Ovary (tissue), 9 donors: ENCODE measurements around the gene VAPB. TPM values are rescaled to one million over a fixed set of nuclear protein-coding genes. Genes with fewer than 3 reads are reported as not detected.

Experiments
- DNase-seq, 5 donors: peaks; one replicate each; pipeline ENCODE4 v3.0.0-alpha.2; 2019 to 2020
- H3K27ac ChIP-seq, 2 donors: fragments of 200-600 bp; one replicate each; pipeline versions ENCODE4 v1.5.1 to v1.8.0; 2019 to 2022
- H3K27me3 ChIP-seq: fragments of 200-600 bp; one replicate; pipeline ENCODE4 v1.8.0; 2022
- H3K36me3 ChIP-seq: fragments of 200-600 bp; sonication (generic); one replicate; pipeline ENCODE4 v1.5.1; 2019
- H3K4me1 ChIP-seq: one replicate; pipeline ENCODE4 v1.8.1; 2013; ENCODE audit warnings: mild to moderate bottlenecking, moderate library complexity; ENCODE audit not compliant: insufficient read depth
- H3K4me3 ChIP-seq: fragments of 200-600 bp; sonication (generic); one replicate; pipeline ENCODE4 v1.5.1; 2017
- H3K9me3 ChIP-seq, 2 donors: fragments of 200-600 bp in 1 of 2; sonication (generic) in 1 of 2; one replicate each; pipeline versions ENCODE4 v1.5.1 to v1.8.1; 2013 to 2019; ENCODE audit warnings: mild to moderate bottlenecking in 1 of 2, moderate library complexity in 1 of 2
- CTCF ChIP-seq, 3 donors: fragments of 450-650 bp in 2 of 3; fragments of 200-600 bp in 1 of 3; IDR thresholded peaks; one replicate each; pipeline versions ENCODE4 v1.5.1 to v1.8.0; 2016 to 2022; ENCODE audit warnings: antibody characterized with exemption in 3 of 3, mild to moderate bottlenecking in 1 of 3
- EP300 ChIP-seq: sonication (generic); formaldehyde crosslinking; IDR thresholded peaks from one replicate; pipeline ENCODE4 v1.6.1; 2017; ENCODE audit warnings: antibody characterized with exemption
- POLR2A ChIP-seq: fragments of 450-650 bp; IDR thresholded peaks from one replicate; pipeline ENCODE4 v1.6.1; 2017; ENCODE audit warnings: antibody characterized with exemption, mild to moderate bottlenecking, moderate library complexity
- WGBS, 3 donors: extraction: QIAGEN DNeasy Blood & Tissue Kit in 1 of 3; methylation state at CpG; one replicate each; pipeline versions ENCODE4 v1.1.5 to v1.1.7; 2013 to 2017; 5-methylcytosine and 5-hydroxymethylcytosine counted together
- intact Hi-C, 4 donors: fragments of 100-400 bp; cut with DNase I; formaldehyde crosslinking; loops; one replicate each; pipeline versions ENCODE4 v1.11.0 to v1.15.1; 2022 to 2023
- polyA plus RNA-seq, 2 donors: library from polyadenylated mRNA; stranded (reverse); fragments of 200-250 nt in 1 of 2; fragments of 350-450 nt in 1 of 2; fragmentation: Illumina TruSeq in 1 of 2; extraction: RNeasy Lipid Tissue Mini Kit (QIAGEN cat#74804) in 1 of 2; gene quantifications; one replicate each; pipeline ENCODE4 v1.2.3, GENCODE V29; 2013 to 2014
- total RNA-seq, 7 donors: library from RNA; depleted of rRNA in 2 of 7; stranded (reverse); fragments of >200 nt in 2 of 7; fragmentation: NEBNext Ultra II Directional in 3 of 7; extraction: Animal tissue kit (Norgen Biotek cat#: 25700) in 3 of 7; gene quantifications; one replicate each; pipeline versions ENCODE4 v1.1.0 to v1.2.4, GENCODE V29; 2016 to 2023
- donor health status: DM: no; HTN: no; CAD: no; lungs with moderate emphysema.
- donor health status: DM: no; HTN: no; CAD: no.
- donor health status: Bipolar disorder and iron deficiency.
- donor health status: DM: yes; HTN: yes; CAD: no.
- donor health status: DM: no; HTN: no; CAD: no.
- donor health status: DM: yes; HTN: yes; CAD: no.

Gene VAPB
- total and polyA plus RNA-seq, 9 donors, result 11.8 to 81.6 (median 47.5) TPM

DNA sequence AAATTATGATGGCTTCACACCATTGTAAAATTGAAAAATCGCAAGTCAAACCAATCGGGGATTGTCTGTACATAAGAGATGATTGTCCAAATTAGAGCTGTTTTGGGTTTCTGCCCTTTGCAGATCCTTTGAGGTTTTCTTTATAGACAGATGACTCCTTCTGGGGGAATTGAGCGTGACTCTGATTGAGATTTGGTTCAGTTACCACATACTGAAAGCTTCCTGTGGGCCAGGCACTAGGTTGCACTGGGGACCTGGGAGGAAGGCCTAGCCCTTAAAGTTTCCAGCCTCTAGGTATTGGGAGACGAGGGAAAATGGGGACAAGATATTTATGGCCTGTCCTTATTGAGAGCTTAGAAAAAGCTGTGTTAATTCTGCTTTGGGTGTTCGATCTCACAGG lies 9.2 kb downstream of the VAPB start:
- intact Hi-C loops, result no loop called here
- WGBS, 3 donors, result 85 to 92% (median 90%) methylated on average over 5 of the region's 5 CpGs

DNA sequence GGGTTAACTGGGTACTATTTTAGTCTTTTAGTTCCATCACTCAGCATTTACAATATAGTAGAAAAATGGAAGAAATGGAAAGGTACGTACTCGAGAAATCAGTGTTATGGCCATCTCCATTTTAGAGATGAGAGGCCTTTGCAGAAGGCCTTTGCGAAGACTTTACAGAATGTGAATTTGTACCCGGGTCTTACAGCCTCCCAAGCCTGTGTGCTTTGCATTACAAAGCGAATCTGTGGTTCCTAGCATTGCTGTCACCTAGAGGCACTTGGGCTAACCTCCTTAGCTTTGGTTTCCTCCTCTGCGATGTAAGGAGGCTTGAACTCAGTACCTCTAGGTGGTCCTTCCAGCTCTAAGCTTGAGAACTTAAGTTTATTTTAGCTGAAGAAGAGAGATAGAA lies 10.9 kb downstream of the VAPB start:
- 90 to 95% (median 93%) methylated on average over 6 of the region's 6 CpGs for WGBS, 3 donors
- intact Hi-C loops, result no loop called here
- Histone ChIP-seq H3K9me3 (no peaks in the 10 kb centered on the region), H3K36me3 (no peaks in the 10 kb centered on the region), H3K4me1 (peaks cover 11% of the 10 kb centered on the region), H3K4me3 (no peak overlapping the region), H3K27ac (no peak overlapping the region), H3K27me3 (no peaks in the 10 kb centered on the region)
- TF ChIP-seq POLR2A (no peak), EP300 (no peak), CTCF (IDR thresholded peaks at IDR 0.05) (no peak)
- DNase-seq, result no peak

More for the DNA sequence above, 9.2 kb downstream of the VAPB start:
- no peak for TF ChIP-seq EP300
- Histone ChIP-seq H3K27ac (no peak overlapping the region), H3K27me3 (no peaks in the 10 kb centered on the region), H3K4me3 (no peak overlapping the region), H3K9me3 (no peaks in the 10 kb centered on the region), H3K4me1 (peaks cover 12% of the 10 kb centered on the region), H3K36me3 (no peaks in the 10 kb centered on the region)
- no peak for DNase-seq

GRCh38 chr20:58401162-58401561 lies 12.1 kb downstream of the VAPB start:
- H3K36me3 ChIP-seq, result no peaks in the 10 kb centered on the region
- no peak for TF ChIP-seq EP300
- no peak for TF ChIP-seq CTCF (IDR thresholded peaks at IDR 0.05)
- DNase-seq, result no peak
- no peak overlapping the region for H3K27ac ChIP-seq
- intact Hi-C loops, result no loop called here
- H3K27me3 ChIP-seq, result no peaks in the 10 kb centered on the region
- WGBS, 3 donors, result 90 to 94% (median 94%) methylated on average over 1 of the region's 1 CpG
- no peaks in the 10 kb centered on the region for H3K9me3 ChIP-seq
- H3K4me3 ChIP-seq, result no peak overlapping the region
- peaks cover 13% of the 10 kb centered on the region for H3K4me1 ChIP-seq

DNA sequence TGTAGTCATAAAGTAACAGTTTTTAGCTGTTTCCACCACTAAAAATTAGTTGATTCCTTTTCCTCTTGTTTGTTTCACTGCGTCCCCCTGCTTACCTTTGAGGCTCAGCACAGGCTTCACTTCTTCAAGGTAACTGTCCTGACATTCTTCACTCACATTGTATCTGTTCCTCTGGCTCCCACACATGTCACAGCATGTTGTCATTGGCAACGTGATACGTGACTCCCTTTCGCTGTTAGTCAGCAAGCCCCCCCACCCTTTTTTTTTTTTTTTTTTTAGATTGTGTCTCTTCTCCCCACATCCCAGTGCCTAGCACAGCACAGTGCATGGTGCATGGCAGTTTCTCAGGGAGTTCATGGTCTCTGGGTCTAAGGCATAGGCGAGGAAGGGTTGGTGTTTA lies 13.3 kb downstream of the VAPB start:
- H3K4me1 ChIP-seq, result peaks cover 12% of the 10 kb centered on the region
- no peaks in the 10 kb centered on the region for H3K27me3 ChIP-seq
- no peaks in the 10 kb centered on the region for H3K36me3 ChIP-seq
- H3K4me3 ChIP-seq, result no peak overlapping the region
- TF ChIP-seq POLR2A (no peak), EP300 (no peak), CTCF (IDR thresholded peaks at IDR 0.05) (no peak)
- WGBS, 3 donors, result 86 to 87% (median 86%) methylated on average over 5 of the region's 5 CpGs
- intact Hi-C loops, result no loop called here
- DNase-seq, result no peak
- H3K9me3 ChIP-seq, result no peaks in the 10 kb centered on the region
- no peak overlapping the region for H3K27ac ChIP-seq

GRCh38 chr20:58402827-58403226 lies 13.8 kb downstream of the VAPB start:
- H3K36me3 ChIP-seq, result no peaks in the 10 kb centered on the region
- no peak for TF ChIP-seq CTCF (IDR thresholded peaks at IDR 0.05)
- no peaks in the 10 kb centered on the region for H3K27me3 ChIP-seq
- no peak overlapping the region for H3K4me3 ChIP-seq
- no peak for DNase-seq
- 93 to 96% (median 95%) methylated on average over 5 of the region's 5 CpGs for WGBS, 3 donors
- H3K27ac ChIP-seq, result no peak overlapping the region
- H3K4me1 ChIP-seq, result peaks cover 12% of the 10 kb centered on the region
- intact Hi-C loops, result no loop called here
- no peaks in the 10 kb centered on the region for H3K9me3 ChIP-seq
